NCI-H2227 treated with DMSO at 0.1 percent for 48 hours (cell line): Measurements from ENCODE around the gene FOXP1.

Experiments used
- DNase-seq: peaks from one replicate; lab custom pipeline; 2025; lab: John Stamatoyannopoulos, UW

The FOXP1 gene

GRCh38 chr3:71505767-71506350 lies 77.7 kb downstream of the FOXP1 start:
- no peak for DNase-seq

- no peak for DNase-seq
Measured at GRCh38 chr3:71504250-71505036, 79.1 kb downstream of the FOXP1 start.

- no peak for DNase-seq
Measured at GRCh38 chr3:71503525-71504249, 79.8 kb downstream of the FOXP1 start.

GRCh38 chr3:71502066-71502625 lies 81.4 kb downstream of the FOXP1 start:
- DNase-seq = no peak

GRCh38 chr3:71500696-71501095 lies 82.8 kb downstream of the FOXP1 start:
- no peak for DNase-seq

- DNase-seq = no peak
Measured at GRCh38 chr3:71499227-71499876, 84.2 kb downstream of the FOXP1 start.

GRCh38 chr3:71498543-71498942 lies 85.0 kb downstream of the FOXP1 start:
- DNase-seq = no peak

GRCh38 chr3:71497971-71498444 lies 85.5 kb downstream of the FOXP1 start:
- DNase-seq = no peak

GRCh38 chr3:71497367-71497897 lies 86.1 kb downstream of the FOXP1 start:
- no peak for DNase-seq

GRCh38 chr3:71495708-71496472 lies 87.6 kb downstream of the FOXP1 start:
- no peak for DNase-seq

GRCh38 chr3:71494212-71494611 lies 89.3 kb downstream of the FOXP1 start:
- DNase-seq = no peak

- DNase-seq = no peak
Measured at GRCh38 chr3:71492974-71493771, 90.4 kb downstream of the FOXP1 start.

- DNase-seq = no peak
Measured at GRCh38 chr3:71492566-71492965, 91.0 kb downstream of the FOXP1 start.

- no peak for DNase-seq
Measured at GRCh38 chr3:71491154-71491752, 92.3 kb downstream of the FOXP1 start.

- no peak for DNase-seq
Measured at GRCh38 chr3:71490692-71491091, 92.8 kb downstream of the FOXP1 start.

GRCh38 chr3:71489315-71489761 lies 94.2 kb downstream of the FOXP1 start:
- no peak for DNase-seq

GRCh38 chr3:71488882-71489281 lies 94.6 kb downstream of the FOXP1 start:
- no peak for DNase-seq

- DNase-seq = no peak
Measured at GRCh38 chr3:71488391-71488809, 95.1 kb downstream of the FOXP1 start.

- no peak for DNase-seq
Measured at GRCh38 chr3:71487418-71487817, 96.1 kb downstream of the FOXP1 start.

GRCh38 chr3:71486831-71487230 lies 96.7 kb downstream of the FOXP1 start:
- DNase-seq = no peak
